ENCODE measurements around the gene MCTP2. TPM values are rescaled to one million over a fixed set of nuclear protein-coding genes. Genes with fewer than 3 reads are reported as not detected.

Gene MCTP2
- total RNA-seq, 4 donors from 2014 or later = 1.5 to 10.3 (median 5.7) TPM

- Histone ChIP-seq H3K27ac (no peak overlapping the region), H3K9me3 (no peaks in the 10 kb centered on the region), H3K4me3 (no peak overlapping the region), H3K36me3 (no peaks in the 10 kb centered on the region), H3K4me1 (no peaks in the 10 kb centered on the region), H3K27me3 (peaks cover 3% of the 10 kb centered on the region)
- ATAC-seq = no peak
- 96 to 100% methylated on average over 2 of the region's 2 CpGs for WGBS, 2 donors (ENCODE audit: low coverage in 1 of 2)
- TF ChIP-seq EP300 (IDR thresholded peaks at IDR 0.05) = no peak
Measured at GRCh38 chr15:94258246-94258645, 26.9 kb downstream of the MCTP2 start.

DNA sequence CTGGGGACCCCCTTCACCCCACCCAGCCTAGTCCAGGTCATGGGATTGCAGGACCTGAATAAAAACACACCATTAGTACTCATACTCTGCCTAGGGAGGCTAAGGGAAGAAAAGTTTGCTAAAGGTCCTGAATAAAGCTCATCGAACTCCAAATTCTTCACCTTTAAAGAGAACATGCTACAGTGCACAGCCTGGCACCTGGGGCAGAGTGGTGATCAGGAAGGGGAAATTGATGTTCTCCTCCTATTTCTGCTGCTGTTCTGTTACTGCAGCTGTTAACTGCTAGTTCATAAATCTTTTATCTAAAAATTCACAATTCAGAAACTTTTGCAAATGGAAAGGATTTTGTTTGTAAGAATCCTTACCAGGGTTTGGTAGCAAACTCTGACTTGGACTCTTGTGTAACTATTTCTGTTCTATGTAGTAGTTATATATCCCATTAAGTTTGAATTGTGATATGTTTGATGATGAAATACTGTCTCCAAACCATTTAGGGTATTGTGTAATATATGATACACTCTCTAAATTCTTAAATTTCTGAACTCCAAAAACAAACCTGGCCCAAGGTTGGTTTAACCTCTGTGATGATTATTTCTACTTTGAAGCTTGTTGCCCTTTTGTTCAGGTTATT, 27.9 kb downstream of the MCTP2 start:
- no peak for ATAC-seq
- Histone ChIP-seq H3K27ac (no peak overlapping the region), H3K4me3 (no peak overlapping the region), H3K36me3 (no peaks in the 10 kb centered on the region), H3K4me1 (no peaks in the 10 kb centered on the region), H3K27me3 (peaks cover 3% of the 10 kb centered on the region), H3K9me3 (no peaks in the 10 kb centered on the region)
- WGBS, 2 donors (ENCODE audit: low coverage in 1 of 2) = 80% methylated on average over 1 of the region's 1 CpG
- TF ChIP-seq POLR2A (IDR thresholded peaks at IDR 0.05) = no peak
- no peak for TF ChIP-seq POLR2AphosphoS5 (IDR thresholded peaks at IDR 0.05)

- H3K27me3 ChIP-seq = peaks cover 3% of the 10 kb centered on the region
- ATAC-seq = no peak
- H3K4me3 ChIP-seq = no peak overlapping the region
- WGBS, 2 donors (ENCODE audit: low coverage in 1 of 2) = 67% methylated on average over 3 of the region's 3 CpGs; no CpG with 5 or more reads in 1 of the 2 donors
- no peaks in the 10 kb centered on the region for H3K36me3 ChIP-seq
- H3K9me3 ChIP-seq = no peaks in the 10 kb centered on the region
- no peak overlapping the region for H3K27ac ChIP-seq
- TF ChIP-seq CTCF (IDR thresholded peaks at IDR 0.05) = no peak
- no peak for TF ChIP-seq POLR2A (IDR thresholded peaks at IDR 0.05)
- no peak for TF ChIP-seq POLR2AphosphoS5 (IDR thresholded peaks at IDR 0.05)
- TF ChIP-seq EP300 (IDR thresholded peaks at IDR 0.05) = no peak
- no peaks in the 10 kb centered on the region for H3K4me1 ChIP-seq
Measured at GRCh38 chr15:94259863-94260262, 28.5 kb downstream of the MCTP2 start.

DNA sequence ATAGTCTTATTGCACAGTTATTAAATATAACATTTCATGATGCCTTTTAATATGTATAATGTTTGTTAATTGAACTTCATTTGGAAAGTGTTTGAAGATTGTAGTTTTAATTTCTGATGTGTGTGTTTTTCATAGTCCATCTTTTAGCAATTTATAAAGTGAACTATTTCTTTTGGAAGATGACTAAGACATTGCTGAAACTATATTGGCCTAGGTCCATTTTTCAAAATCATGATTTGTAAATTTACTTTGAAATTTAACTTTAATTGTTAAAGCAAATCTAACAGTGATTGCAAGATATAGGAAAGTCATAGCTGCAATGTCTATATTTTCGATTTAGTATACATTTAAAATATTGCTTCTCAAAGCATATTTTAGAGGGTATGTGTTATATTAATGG, 30.8 kb downstream of the MCTP2 start:
- 17 to 85% methylated on average over 1 of the region's 1 CpG for WGBS, 2 donors (ENCODE audit: low coverage in 1 of 2)

DNA sequence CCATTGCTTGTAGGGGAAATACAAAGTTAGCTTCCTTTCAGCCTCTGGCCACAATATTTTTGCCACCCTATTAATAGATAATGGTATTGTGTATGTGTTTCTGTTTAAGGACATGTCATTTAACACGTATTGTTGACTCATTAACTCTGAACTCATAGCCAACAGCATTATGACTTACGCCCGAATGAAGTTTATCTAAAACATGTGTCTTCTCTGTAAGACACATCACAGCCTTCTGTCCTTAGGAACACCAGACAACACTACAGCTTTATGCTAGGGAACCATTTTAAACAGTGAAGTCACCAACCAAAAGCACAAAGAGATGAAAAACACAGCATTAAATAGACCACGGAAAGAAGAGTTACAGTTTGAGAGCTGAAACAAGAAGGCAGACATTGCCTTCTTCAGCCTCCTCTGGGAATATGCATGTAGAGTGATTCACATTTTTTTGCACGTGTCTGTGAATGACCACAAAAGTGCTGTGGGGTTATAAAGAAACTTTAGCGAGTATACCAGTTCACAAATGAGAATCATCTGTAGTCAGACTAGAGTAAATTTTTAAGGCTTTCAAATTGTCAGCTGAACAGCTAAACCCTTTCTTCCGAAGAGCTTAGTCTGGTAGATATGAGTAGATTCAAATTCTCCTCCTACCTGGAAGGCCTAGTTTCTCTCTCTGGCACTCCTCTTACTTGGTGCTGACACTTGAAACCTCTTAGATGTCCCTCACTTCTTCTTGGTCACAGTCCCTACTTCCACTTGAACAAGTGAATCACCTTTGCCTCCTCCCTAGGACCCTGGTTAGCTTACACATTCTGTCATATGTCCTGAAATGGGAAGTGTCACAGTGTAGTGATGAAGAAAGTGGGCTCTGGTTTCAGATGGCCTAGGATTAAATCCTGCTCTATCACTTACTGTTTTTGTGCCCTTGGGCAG, 32.2 kb downstream of the MCTP2 start:
- H3K27ac ChIP-seq = no peak overlapping the region
- no peaks in the 10 kb centered on the region for H3K9me3 ChIP-seq
- H3K4me1 ChIP-seq = no peaks in the 10 kb centered on the region
- no peak overlapping the region for H3K4me3 ChIP-seq
- no peaks in the 10 kb centered on the region for H3K36me3 ChIP-seq
- ATAC-seq = no peak
- WGBS, 2 donors (ENCODE audit: low coverage in 1 of 2) = 46 to 47% methylated on average over 7 of the region's 7 CpGs
- TF ChIP-seq POLR2A (IDR thresholded peaks at IDR 0.05) (no peak), CTCF (IDR thresholded peaks at IDR 0.05) (no peak), POLR2AphosphoS5 (IDR thresholded peaks at IDR 0.05) (no peak)
- H3K27me3 ChIP-seq = peaks cover 3% of the 10 kb centered on the region

More for the DNA sequence above, 30.8 kb downstream of the MCTP2 start:
- peaks cover 3% of the 10 kb centered on the region for H3K27me3 ChIP-seq
- no peak for TF ChIP-seq EP300 (IDR thresholded peaks at IDR 0.05)
- no peak for TF ChIP-seq POLR2A (IDR thresholded peaks at IDR 0.05)
- TF ChIP-seq CTCF (IDR thresholded peaks at IDR 0.05) = no peak
- TF ChIP-seq POLR2AphosphoS5 (IDR thresholded peaks at IDR 0.05) = no peak
- no peaks in the 10 kb centered on the region for H3K4me1 ChIP-seq
- no peak overlapping the region for H3K27ac ChIP-seq
- ATAC-seq = no peak
- H3K9me3 ChIP-seq = no peaks in the 10 kb centered on the region
- H3K4me3 ChIP-seq = no peak overlapping the region
- H3K36me3 ChIP-seq = no peaks in the 10 kb centered on the region
